ENCODE data around the gene VARS2. TPM values are rescaled to one million over a fixed set of nuclear protein-coding genes. Genes with fewer than 3 reads are reported as not detected.
A peak's percentile ranks its signal among the peaks of the same experiment; 100 is the strongest.

Gene VARS2
- total and polyA plus RNA-seq, 9 of the 15 experiments (the other 6 are each of a cell fraction or from before 2014, with no cell fraction given) = 1.6 to 53.6 (median 29.9) TPM

DNA sequence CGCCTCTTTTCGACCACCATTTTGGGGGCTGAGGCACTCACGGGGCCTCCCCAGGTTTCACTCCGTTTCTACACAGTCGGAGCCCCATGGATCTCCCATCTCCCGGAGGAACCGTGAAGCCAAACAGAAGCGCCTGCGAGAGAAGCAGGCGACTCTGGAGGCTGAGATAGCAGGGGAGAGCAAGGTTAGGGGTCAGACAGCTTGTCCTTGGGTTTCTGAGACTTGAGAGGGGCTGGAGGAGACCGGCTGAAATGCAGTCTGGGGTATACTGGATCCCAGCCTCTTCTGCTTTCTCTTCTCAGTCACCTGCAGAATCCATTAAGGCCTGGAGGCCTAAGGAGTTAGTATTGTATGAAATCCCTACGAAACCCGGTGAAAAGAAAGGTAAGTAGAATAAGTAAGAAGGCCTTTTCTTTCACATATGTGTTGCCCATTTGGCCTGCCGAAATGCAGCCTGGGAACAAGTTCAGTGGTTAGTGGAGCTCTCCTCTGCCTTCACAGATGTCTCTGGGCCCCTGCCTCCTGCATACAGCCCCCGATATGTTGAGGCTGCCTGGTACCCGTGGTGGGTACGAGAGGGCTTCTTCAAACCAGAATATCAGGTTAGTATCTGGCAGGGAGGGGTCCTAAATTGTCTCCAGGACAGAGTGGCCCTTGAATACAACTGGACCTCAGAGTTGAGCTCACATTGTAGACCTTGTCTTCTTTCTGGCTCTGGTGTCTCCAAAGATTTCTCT is 984 bp downstream of the VARS2 start (continued):
- TF ChIP-seq, protein P1, sequence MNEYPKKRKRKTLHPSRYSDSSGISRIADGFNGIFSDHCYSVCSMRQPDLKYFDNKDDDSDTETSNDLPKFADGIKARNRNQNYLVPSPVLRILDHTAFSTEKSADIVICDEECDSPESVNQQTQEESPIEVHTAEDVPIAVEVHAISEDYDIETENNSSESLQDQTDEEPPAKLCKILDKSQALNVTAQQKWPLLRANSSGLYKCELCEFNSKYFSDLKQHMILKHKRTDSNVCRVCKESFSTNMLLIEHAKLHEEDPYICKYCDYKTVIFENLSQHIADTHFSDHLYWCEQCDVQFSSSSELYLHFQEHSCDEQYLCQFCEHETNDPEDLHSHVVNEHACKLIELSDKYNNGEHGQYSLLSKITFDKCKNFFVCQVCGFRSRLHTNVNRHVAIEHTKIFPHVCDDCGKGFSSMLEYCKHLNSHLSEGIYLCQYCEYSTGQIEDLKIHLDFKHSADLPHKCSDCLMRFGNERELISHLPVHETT (CRISPR knock-in tag; conservative IDR thresholded peaks at IDR 0.05 in 1 of 2, IDR thresholded peaks at IDR 0.05 in 1 of 2) = 0 out of 4 replicates have a peak, but pooled peaks of 1 of the 2 experiments have one; percentile 11
- TF ChIP-seq FIP1L1 (IDR thresholded peaks at IDR 0.05; ENCODE audit: low read depth, low read length, poor library complexity, severe bottlenecking) (no peak), TAL1 (IDR thresholded peaks at IDR 0.05) (peak; percentile 52; the same call in 1 of the 2 replicates), HLTF (IDR thresholded peaks at IDR 0.05) (no peak), CBX5 (IDR thresholded peaks at IDR 0.05; ENCODE audit: borderline replicate concordance, low read depth) (no peak), CHD1 (IDR thresholded peaks at IDR 0.05; ENCODE audit: low read length) (peak; percentile 0), ZSCAN29 (IDR thresholded peaks at IDR 0.05) (0 out of 2 replicates have a peak, but pooled peaks have one; percentile 34), NR2C2 (CRISPR knock-in tag; IDR thresholded peaks at IDR 0.05) (0 out of 2 replicates have a peak, but pooled peaks have one; percentile 25), NR2C2 (tag; IDR thresholded peaks at IDR 0.05) (peak; percentile 80), DPF2 (IDR thresholded peaks at IDR 0.05) (no peak), THRAP3 (IDR thresholded peaks at IDR 0.05; ENCODE audit: borderline replicate concordance) (0 out of 2 replicates have a peak, but pooled peaks have one; percentile 14)
- TF ChIP-seq, protein P2, sequence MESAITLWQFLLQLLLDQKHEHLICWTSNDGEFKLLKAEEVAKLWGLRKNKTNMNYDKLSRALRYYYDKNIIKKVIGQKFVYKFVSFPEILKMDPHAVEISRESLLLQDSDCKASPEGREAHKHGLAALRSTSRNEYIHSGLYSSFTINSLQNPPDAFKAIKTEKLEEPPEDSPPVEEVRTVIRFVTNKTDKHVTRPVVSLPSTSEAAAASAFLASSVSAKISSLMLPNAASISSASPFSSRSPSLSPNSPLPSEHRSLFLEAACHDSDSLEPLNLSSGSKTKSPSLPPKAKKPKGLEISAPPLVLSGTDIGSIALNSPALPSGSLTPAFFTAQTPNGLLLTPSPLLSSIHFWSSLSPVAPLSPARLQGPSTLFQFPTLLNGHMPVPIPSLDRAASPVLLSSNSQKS (CRISPR knock-in tag; IDR thresholded peaks at IDR 0.05) = no peak

Measured in K562 (cell line).